ENCODE measurements around the gene FNIP1.

DNA sequence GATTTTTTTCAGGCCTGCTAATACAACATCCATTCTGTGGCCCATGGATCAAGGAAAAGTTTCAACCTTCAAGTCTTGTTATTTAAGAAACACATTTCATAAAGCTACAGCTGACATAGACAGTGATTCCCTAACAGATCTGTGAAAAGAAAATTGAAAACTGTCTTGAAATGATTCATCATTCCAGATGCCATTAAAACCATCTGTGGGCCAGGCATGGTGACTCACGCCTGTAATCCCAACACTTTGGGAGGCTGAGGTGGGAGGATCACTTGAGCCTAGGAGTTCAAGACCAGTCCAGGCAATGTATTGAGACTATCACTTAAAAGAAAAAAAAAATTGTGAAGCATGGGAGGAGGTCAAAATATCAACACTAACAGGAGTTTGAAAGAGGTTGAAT lies 167.8 kb downstream of the FNIP1 start:
- TF ChIP-seq, protein P1, sequence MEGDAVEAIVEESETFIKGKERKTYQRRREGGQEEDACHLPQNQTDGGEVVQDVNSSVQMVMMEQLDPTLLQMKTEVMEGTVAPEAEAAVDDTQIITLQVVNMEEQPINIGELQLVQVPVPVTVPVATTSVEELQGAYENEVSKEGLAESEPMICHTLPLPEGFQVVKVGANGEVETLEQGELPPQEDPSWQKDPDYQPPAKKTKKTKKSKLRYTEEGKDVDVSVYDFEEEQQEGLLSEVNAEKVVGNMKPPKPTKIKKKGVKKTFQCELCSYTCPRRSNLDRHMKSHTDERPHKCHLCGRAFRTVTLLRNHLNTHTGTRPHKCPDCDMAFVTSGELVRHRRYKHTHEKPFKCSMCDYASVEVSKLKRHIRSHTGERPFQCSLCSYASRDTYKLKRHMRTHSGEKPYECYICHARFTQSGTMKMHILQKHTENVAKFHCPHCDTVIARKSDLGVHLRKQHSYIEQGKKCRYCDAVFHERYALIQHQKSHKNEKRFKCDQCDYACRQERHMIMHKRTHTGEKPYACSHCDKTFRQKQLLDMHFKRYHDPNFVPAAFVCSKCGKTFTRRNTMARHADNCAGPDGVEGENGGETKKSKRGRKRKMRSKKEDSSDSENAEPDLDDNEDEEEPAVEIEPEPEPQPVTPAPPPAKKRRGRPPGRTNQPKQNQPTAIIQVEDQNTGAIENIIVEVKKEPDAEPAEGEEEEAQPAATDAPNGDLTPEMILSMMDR (IDR thresholded peaks at IDR 0.05; ENCODE audit: insufficient read depth, low read depth, low read length) = no peak
- TF ChIP-seq EZH2 (IDR thresholded peaks at IDR 0.05; ENCODE audit: insufficient read depth, low read length) = no peak

Data from astrocyte (in vitro differentiated cells and primary cell).